ENCODE results near the gene CST3. TPM values are rescaled to one million over a fixed set of nuclear protein-coding genes. Genes with fewer than 3 reads are reported as not detected.
A peak's percentile ranks its signal among the peaks of the same experiment; 100 is the strongest.

The CST3 gene
- polyA plus RNA-seq, 1 donor (not counting 4 experiments of a cell fraction or from before 2014, with no cell fraction given) = 194 TPM

DNA sequence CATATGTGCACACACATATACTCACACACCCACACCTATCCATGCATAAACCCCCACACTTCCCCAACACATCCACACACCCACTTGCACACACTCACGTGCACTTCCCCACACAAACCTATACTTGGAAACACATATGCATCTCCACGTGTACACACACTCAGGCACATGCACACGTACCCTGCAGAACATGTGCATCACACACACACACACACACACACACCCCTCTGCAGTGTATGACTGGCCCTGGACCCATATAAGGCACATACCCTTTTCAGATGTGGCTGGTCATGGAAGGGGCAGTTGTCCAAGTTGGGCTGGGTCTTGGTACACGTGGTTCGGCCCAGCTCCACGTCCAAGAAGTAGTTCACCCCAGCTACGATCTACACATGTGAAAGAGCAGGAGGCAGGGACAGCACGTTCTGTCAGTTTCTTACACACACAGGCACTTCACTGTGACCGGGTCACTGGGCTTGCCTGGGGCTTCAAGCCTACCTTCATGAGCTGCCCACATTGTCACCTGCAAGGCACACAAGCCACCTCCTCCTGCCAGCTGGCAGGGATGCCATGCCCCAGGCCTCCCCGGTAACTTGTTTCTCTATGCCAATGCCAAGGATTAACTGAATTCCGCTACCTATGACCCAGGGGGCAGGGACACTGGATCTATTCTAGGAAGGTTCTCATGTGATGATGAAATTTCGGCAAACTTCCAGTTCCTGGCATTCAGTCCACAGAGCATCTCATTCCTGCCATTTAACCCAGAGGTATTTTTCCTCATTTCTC, 2.6 kb downstream of the CST3 start:
- dilution Hi-C loops (cut with MboI; ENCODE audit: extremely low pct_ligation_motif_present, low sequenced_read_pairs) = no loop called here
- peak overlapping the region; percentile 59 for H3K27ac ChIP-seq (ENCODE audit: control insufficient read depth, insufficient read depth, low read length)
- peaks cover 24% of the 10 kb centered on the region for H3K79me2 ChIP-seq (ENCODE audit: control insufficient read depth, insufficient read depth, low read length)
- H3K27me3 ChIP-seq (ENCODE audit: control insufficient read depth, extremely low read depth, insufficient read depth, low read length) = no peaks in the 10 kb centered on the region
- TF ChIP-seq, protein P1, sequence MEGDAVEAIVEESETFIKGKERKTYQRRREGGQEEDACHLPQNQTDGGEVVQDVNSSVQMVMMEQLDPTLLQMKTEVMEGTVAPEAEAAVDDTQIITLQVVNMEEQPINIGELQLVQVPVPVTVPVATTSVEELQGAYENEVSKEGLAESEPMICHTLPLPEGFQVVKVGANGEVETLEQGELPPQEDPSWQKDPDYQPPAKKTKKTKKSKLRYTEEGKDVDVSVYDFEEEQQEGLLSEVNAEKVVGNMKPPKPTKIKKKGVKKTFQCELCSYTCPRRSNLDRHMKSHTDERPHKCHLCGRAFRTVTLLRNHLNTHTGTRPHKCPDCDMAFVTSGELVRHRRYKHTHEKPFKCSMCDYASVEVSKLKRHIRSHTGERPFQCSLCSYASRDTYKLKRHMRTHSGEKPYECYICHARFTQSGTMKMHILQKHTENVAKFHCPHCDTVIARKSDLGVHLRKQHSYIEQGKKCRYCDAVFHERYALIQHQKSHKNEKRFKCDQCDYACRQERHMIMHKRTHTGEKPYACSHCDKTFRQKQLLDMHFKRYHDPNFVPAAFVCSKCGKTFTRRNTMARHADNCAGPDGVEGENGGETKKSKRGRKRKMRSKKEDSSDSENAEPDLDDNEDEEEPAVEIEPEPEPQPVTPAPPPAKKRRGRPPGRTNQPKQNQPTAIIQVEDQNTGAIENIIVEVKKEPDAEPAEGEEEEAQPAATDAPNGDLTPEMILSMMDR (optimal IDR thresholded peaks at IDR 0.05 in 1 of 3, IDR thresholded peaks at IDR 0.05 in 1 of 3, conservative IDR thresholded peaks at IDR 0.05 in 1 of 3; ENCODE audit: extremely low read depth in 1 of 3, insufficient read depth in 2 of 3, low read length in 3 of 3) = no peak
- TF ChIP-seq EZH2 (IDR thresholded peaks at IDR 0.05; ENCODE audit: low read length) = no peak
- no peaks in the 10 kb centered on the region for H4K20me1 ChIP-seq (ENCODE audit: control insufficient read depth, extremely low read depth, insufficient read depth, low read length)
- peak overlapping the region in 1 of 3 experiments; percentile 24 for H3K4me3 ChIP-seq (ENCODE audit: control insufficient read depth in 2 of 3, extremely low read depth in 1 of 3, insufficient read depth in 2 of 3, low read depth in 1 of 3, low read length in 3 of 3)
- H3K4me1 ChIP-seq (ENCODE audit: control insufficient read depth, extremely low read depth, insufficient read depth, low read length) = peaks cover 34% of the 10 kb centered on the region
- no peak overlapping the region for H2AFZ ChIP-seq (ENCODE audit: control insufficient read depth, low read length)
- peak overlapping the region; percentile 63 for H3K4me2 ChIP-seq (ENCODE audit: control insufficient read depth, extremely low read depth, insufficient read depth, low read depth, low read length)
- DNase-seq (ENCODE audit: low read depth, low spot score) = no peak
- peaks cover 13 to 15% of the 10 kb centered on the region in 2 experiments for H3K36me3 ChIP-seq (ENCODE audit: control insufficient read depth in 2 of 2, extremely low read depth in 1 of 2, insufficient read depth in 2 of 2, low read length in 2 of 2)
- H3K9ac ChIP-seq (ENCODE audit: control insufficient read depth, extremely low read depth, insufficient read depth, low read length) = no peak overlapping the region
- FAIRE-seq = no peak
- no peaks in the 10 kb centered on the region for H3K9me3 ChIP-seq (ENCODE audit: control insufficient read depth, low read depth, low read length)
- H3K9me1 ChIP-seq (ENCODE audit: control insufficient read depth, extremely low read depth, insufficient read depth, low read length) = peaks cover 4% of the 10 kb centered on the region

DNA sequence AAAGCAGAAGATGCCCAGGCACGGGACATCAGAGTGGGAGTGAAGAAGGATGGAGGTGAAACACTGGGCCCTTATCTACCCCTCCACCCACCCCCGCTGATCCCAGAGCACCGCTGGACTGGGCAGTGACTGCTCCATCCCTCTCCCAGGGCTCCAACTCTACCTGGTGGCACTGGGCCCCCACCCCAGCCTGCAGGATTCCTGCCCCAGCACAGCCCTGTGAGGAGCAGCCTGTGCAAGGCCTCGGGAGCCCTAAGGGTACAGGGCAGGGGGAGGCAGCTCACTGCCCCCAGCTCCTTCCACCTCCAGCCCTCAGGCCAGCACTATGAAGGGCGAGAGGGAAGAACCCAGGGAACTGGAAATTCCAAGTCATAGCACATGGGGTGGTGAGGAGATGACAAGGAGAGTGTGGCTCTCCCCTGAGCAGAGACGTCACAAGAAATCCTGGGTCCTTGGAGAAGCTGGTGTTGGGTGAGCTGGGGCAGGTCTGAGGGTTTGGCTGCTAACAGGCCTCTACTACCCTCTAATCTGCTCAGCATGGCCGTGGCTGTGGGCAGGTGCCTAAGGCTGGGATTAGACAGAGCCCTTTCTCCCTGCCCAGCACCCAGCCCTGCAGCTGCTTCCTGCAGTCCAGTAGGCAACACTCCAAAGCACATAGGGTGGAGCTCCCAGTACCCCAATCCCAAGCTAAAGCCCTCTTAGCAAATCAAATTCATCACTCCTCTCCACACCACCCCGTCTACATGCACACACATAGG, 3.5 kb downstream of the CST3 start:
- TF ChIP-seq, protein P1 (optimal IDR thresholded peaks at IDR 0.05 in 1 of 3, IDR thresholded peaks at IDR 0.05 in 1 of 3, conservative IDR thresholded peaks at IDR 0.05 in 1 of 3; ENCODE audit: extremely low read depth in 1 of 3, insufficient read depth in 2 of 3, low read length in 3 of 3) = no peak
- no peak for TF ChIP-seq EZH2 (IDR thresholded peaks at IDR 0.05; ENCODE audit: low read length)
- dilution Hi-C loops (cut with MboI; ENCODE audit: extremely low pct_ligation_motif_present, low sequenced_read_pairs) = no loop called here
- H3K27ac ChIP-seq (ENCODE audit: control insufficient read depth, insufficient read depth, low read length) = no peak overlapping the region
- H3K4me1 ChIP-seq (ENCODE audit: control insufficient read depth, extremely low read depth, insufficient read depth, low read length) = peaks cover 29% of the 10 kb centered on the region
- no peak overlapping the region for H3K9ac ChIP-seq (ENCODE audit: control insufficient read depth, extremely low read depth, insufficient read depth, low read length)
- H2AFZ ChIP-seq (ENCODE audit: control insufficient read depth, low read length) = no peak overlapping the region
- H3K9me1 ChIP-seq (ENCODE audit: control insufficient read depth, extremely low read depth, insufficient read depth, low read length) = peaks cover 4% of the 10 kb centered on the region
- no peaks in the 10 kb centered on the region for H4K20me1 ChIP-seq (ENCODE audit: control insufficient read depth, extremely low read depth, insufficient read depth, low read length)
- DNase-seq (ENCODE audit: low read depth, low spot score) = no peak
- peaks cover 24% of the 10 kb centered on the region for H3K79me2 ChIP-seq (ENCODE audit: control insufficient read depth, insufficient read depth, low read length)
- peaks cover 13 to 15% of the 10 kb centered on the region in 2 experiments for H3K36me3 ChIP-seq (ENCODE audit: control insufficient read depth in 2 of 2, extremely low read depth in 1 of 2, insufficient read depth in 2 of 2, low read length in 2 of 2)
- no peak for FAIRE-seq
- H3K27me3 ChIP-seq (ENCODE audit: control insufficient read depth, extremely low read depth, insufficient read depth, low read length) = no peaks in the 10 kb centered on the region
- no peak overlapping the region for H3K4me2 ChIP-seq (ENCODE audit: control insufficient read depth, extremely low read depth, insufficient read depth, low read depth, low read length)
- H3K9me3 ChIP-seq (ENCODE audit: control insufficient read depth, low read depth, low read length) = no peaks in the 10 kb centered on the region
- H3K4me3 ChIP-seq (ENCODE audit: control insufficient read depth in 2 of 3, extremely low read depth in 1 of 3, insufficient read depth in 2 of 3, low read depth in 1 of 3, low read length in 3 of 3) = no peak overlapping the region
